ENCODE results near the gene RCCD1. TPM values are rescaled to one million over a fixed set of nuclear protein-coding genes. Genes with fewer than 3 reads are reported as not detected.

The RCCD1 gene
- total RNA-seq, 1 donor from 2014 or later = 21.5 TPM

- H3K36me3 Mint-ChIP-seq = peaks cover 21% of the 10 kb centered on the region
- no peak overlapping the region for H3K27ac Mint-ChIP-seq
- TF ChIP-seq CTCF (IDR thresholded peaks at IDR 0.05; ENCODE audit: unreplicated experiment) = no peak
- no peak overlapping the region for H3K4me3 Mint-ChIP-seq
- no peaks in the 10 kb centered on the region for H3K4me1 Mint-ChIP-seq
- no peaks in the 10 kb centered on the region for H3K9me3 Mint-ChIP-seq
- no peaks in the 10 kb centered on the region for H3K27me3 Mint-ChIP-seq (ENCODE audit: low read depth)
- no peak for DNase-seq (ENCODE audit: low spot score in 2 of 2, unreplicated experiment in 2 of 2)
Measured at GRCh38 chr15:90911906-90912769, 42.5 kb upstream of the RCCD1 start.

GRCh38 chr15:90912770-90913075 lies 42.0 kb upstream of the RCCD1 start:
- DNase-seq (ENCODE audit: low spot score in 2 of 2, unreplicated experiment in 2 of 2) = no peak
- H3K27ac Mint-ChIP-seq = no peak overlapping the region
- no peaks in the 10 kb centered on the region for H3K27me3 Mint-ChIP-seq (ENCODE audit: low read depth)
- H3K4me1 Mint-ChIP-seq = no peaks in the 10 kb centered on the region
- no peaks in the 10 kb centered on the region for H3K9me3 Mint-ChIP-seq
- H3K36me3 Mint-ChIP-seq = peaks cover 24% of the 10 kb centered on the region
- no peak overlapping the region for H3K4me3 Mint-ChIP-seq
- no peak for TF ChIP-seq CTCF (IDR thresholded peaks at IDR 0.05; ENCODE audit: unreplicated experiment)

GRCh38 chr15:90913398-90913944 lies 41.2 kb upstream of the RCCD1 start:
- DNase-seq (ENCODE audit: low spot score in 2 of 2, unreplicated experiment in 2 of 2) = no peak
- no peak overlapping the region for H3K27ac Mint-ChIP-seq
- no peak overlapping the region for H3K4me3 Mint-ChIP-seq
- H3K9me3 Mint-ChIP-seq = no peaks in the 10 kb centered on the region
- H3K36me3 Mint-ChIP-seq = peaks cover 27% of the 10 kb centered on the region
- H3K27me3 Mint-ChIP-seq (ENCODE audit: low read depth) = no peaks in the 10 kb centered on the region
- TF ChIP-seq CTCF (IDR thresholded peaks at IDR 0.05; ENCODE audit: unreplicated experiment) = no peak
- no peaks in the 10 kb centered on the region for H3K4me1 Mint-ChIP-seq

- Mint-ChIP-seq H3K4me3 (no peak overlapping the region), H3K27me3 (ENCODE audit: low read depth) (no peaks in the 10 kb centered on the region)
- no peak for TF ChIP-seq CTCF (IDR thresholded peaks at IDR 0.05; ENCODE audit: unreplicated experiment)
Measured at GRCh38 chr15:90914305-90915080, 40.2 kb upstream of the RCCD1 start.

GRCh38 chr15:90915216-90915807 lies 39.4 kb upstream of the RCCD1 start:
- Mint-ChIP-seq H3K27ac (no peak overlapping the region), H3K27me3 (ENCODE audit: low read depth) (no peaks in the 10 kb centered on the region), H3K9me3 (no peaks in the 10 kb centered on the region), H3K36me3 (peaks cover 38% of the 10 kb centered on the region), H3K4me3 (no peak overlapping the region), H3K4me1 (no peaks in the 10 kb centered on the region)
- no peak for DNase-seq (ENCODE audit: low spot score in 2 of 2, unreplicated experiment in 2 of 2)
- TF ChIP-seq CTCF (IDR thresholded peaks at IDR 0.05; ENCODE audit: unreplicated experiment) = no peak

More at GRCh38 chr15:90914305-90915080, 40.2 kb upstream of the RCCD1 start:
- Mint-ChIP-seq H3K9me3 (no peaks in the 10 kb centered on the region), H3K27ac (no peak overlapping the region), H3K36me3 (peaks cover 31% of the 10 kb centered on the region), H3K4me1 (no peaks in the 10 kb centered on the region)
- DNase-seq (ENCODE audit: low spot score in 2 of 2, unreplicated experiment in 2 of 2) = no peak

Data from mesothelial cell of epicardium (in vitro differentiated cells).